GM23338 (cell line): ENCODE measurements around the gene FRZB. TPM values are rescaled to one million over a fixed set of nuclear protein-coding genes. Genes with fewer than 3 reads are reported as not detected.

Source experiments
- ATAC-seq: fragments of 200-7000 bp; cut with Tn5 transposase; 3 replicates; pipeline ENCODE4 v1.9.1; 2020
- DNase-seq: peaks from one replicate; pipeline ENCODE4 v3.0.0-alpha.2; 2015; ENCODE audit warnings: low spot score
- H2AFZ ChIP-seq: fragments of 200-600 bp; sonication (generic); 2 replicates; pipeline ENCODE4 v1.8.0; 2016; ENCODE audit warnings: antibody characterized with exemption, mild to moderate bottlenecking, moderate library complexity
- H3F3A ChIP-seq: fragments of 200-600 bp; sonication (generic); replicated peaks from 2 replicates; pipeline ENCODE4 v1.8.0; 2017; ENCODE audit warnings: antibody characterized with exemption, mixed run types, low read depth
- H3K27ac ChIP-seq: fragments of 200-600 bp; sonication (generic); 2 replicates; pipeline ENCODE4 v1.6.1; 2016; ENCODE audit warnings: low read depth
- H3K27me3 ChIP-seq: fragments of 200-600 bp; sonication (generic); 2 replicates; pipeline ENCODE4 v1.8.0; 2016; ENCODE audit warnings: mild to moderate bottlenecking, mixed run types, moderate library complexity; ENCODE audit not compliant: insufficient read depth
- H3K36me3 ChIP-seq: fragments of 200-600 bp; sonication (generic); 2 replicates; pipeline ENCODE4 v1.8.0; 2016; ENCODE audit warnings: mild to moderate bottlenecking; ENCODE audit not compliant: insufficient read depth
- H3K4me1 ChIP-seq: fragments of 200-600 bp; sonication (generic); 2 replicates; pipeline ENCODE4 v1.8.0; 2016; ENCODE audit warnings: mild to moderate bottlenecking, moderate library complexity; ENCODE audit not compliant: insufficient read depth
- H3K4me2 ChIP-seq: fragments of 200-600 bp; sonication (generic); 2 replicates; pipeline ENCODE4 v1.7.1; 2017; ENCODE audit warnings: mixed run types
- H3K4me3 ChIP-seq: fragments of 200-600 bp; sonication (generic); 2 replicates; pipeline ENCODE4 v1.6.1; 2016; ENCODE audit warnings: mixed run types
- H3K79me2 ChIP-seq: fragments of 200-600 bp; sonication (generic); replicated peaks from 2 replicates; pipeline ENCODE4 v1.8.0; 2017; ENCODE audit warnings: mild to moderate bottlenecking; ENCODE audit not compliant: insufficient read depth
- H3K9me2 ChIP-seq: fragments of 200-600 bp; sonication (generic); 2 replicates; pipeline ENCODE4 v1.8.0; 2017; ENCODE audit not compliant: insufficient read depth
- H4K20me1 ChIP-seq: fragments of 200-600 bp; sonication (generic); replicated peaks from 2 replicates; pipeline ENCODE4 v1.8.0; 2017; ENCODE audit warnings: mild to moderate bottlenecking; ENCODE audit not compliant: insufficient read depth
- H3K27ac Mint-ChIP-seq: 2 replicates; pipeline ENCODE4 v1.8.0; 2020; ENCODE audit warnings: inconsistent platforms, mild to moderate bottlenecking, moderate library complexity, mixed read lengths
- H3K27me3 Mint-ChIP-seq: 3 replicates; pipeline ENCODE4 v1.8.0; 2022; ENCODE audit warnings: low read depth, mild to moderate bottlenecking, moderate library complexity, mixed read lengths, inconsistent platforms; ENCODE audit not compliant: insufficient read depth, poor library complexity
- H3K36me3 Mint-ChIP-seq: 3 replicates; pipeline ENCODE4 v1.8.0; 2021; ENCODE audit warnings: low read depth, mild to moderate bottlenecking, inconsistent platforms, moderate library complexity, mixed read lengths
- H3K4me1 Mint-ChIP-seq: 3 replicates; pipeline ENCODE4 v1.8.0; 2020; ENCODE audit warnings: mild to moderate bottlenecking, inconsistent platforms, mixed read lengths
- H3K4me3 Mint-ChIP-seq: 3 replicates; pipeline ENCODE4 v1.8.0; 2021; ENCODE audit warnings: moderate library complexity, mild to moderate bottlenecking, inconsistent platforms, mixed read lengths
- H3K9me3 Mint-ChIP-seq: 3 replicates; pipeline ENCODE4 v1.8.0; 2020; ENCODE audit warnings: moderate library complexity, mild to moderate bottlenecking, inconsistent platforms, mixed read lengths
- CREB1 ChIP-seq: fragments of 250-450 bp; sonication (Bioruptor Pico); IDR thresholded peaks from 2 replicates; pipeline ENCODE4 v1.5.0; 2020; ENCODE audit warnings: low read depth, mild to moderate bottlenecking, moderate library complexity
- CTCF ChIP-seq, 2 experiments: fragments of 200-600 bp in 1 of 2; sonication (generic) in 1 of 2; conservative IDR thresholded peaks; 2 replicates each; pipeline versions ENCODE4 v1.5.1 to v1.6.1; 2016 to 2017; ENCODE audit warnings: antibody characterized with exemption in 2 of 2, low read depth in 2 of 2, mild to moderate bottlenecking in 2 of 2, moderate library complexity in 1 of 2
- ETS1 ChIP-seq: IDR thresholded peaks from 2 replicates; pipeline ENCODE4 v1.6.1; 2016; ENCODE audit warnings: antibody characterized with exemption
- EZH2 ChIP-seq: fragments of 200-600 bp; sonication (generic); IDR thresholded peaks from one replicate; pipeline ENCODE4 v1.8.0; 2017; ENCODE audit warnings: antibody characterized with exemption, mild to moderate bottlenecking, low read depth; ENCODE audit not compliant: unreplicated experiment
- EZH2phosphoT487 ChIP-seq: fragments of 200-600 bp; sonication (generic); IDR thresholded peaks from one replicate; pipeline ENCODE4 v1.8.1; 2018; ENCODE audit warnings: antibody characterized with exemption; ENCODE audit not compliant: unreplicated experiment
- JUNB ChIP-seq: IDR thresholded peaks from one replicate; pipeline ENCODE4 v1.6.1; 2016; ENCODE audit warnings: antibody characterized with exemption; ENCODE audit not compliant: unreplicated experiment
- NANOG ChIP-seq: IDR thresholded peaks from 2 replicates; pipeline ENCODE4 v1.6.1; 2016; ENCODE audit warnings: antibody characterized with exemption, borderline replicate concordance
- POLR2AphosphoS5 ChIP-seq: IDR thresholded peaks from 2 replicates; pipeline ENCODE4 v1.6.1; 2016; ENCODE audit warnings: antibody characterized with exemption, low read depth
- STAT1 ChIP-seq: IDR thresholded peaks from one replicate; pipeline ENCODE4 v1.6.1; 2016; ENCODE audit warnings: antibody characterized with exemption; ENCODE audit not compliant: unreplicated experiment
- ZNF114 ChIP-seq: fragments of 250-450 bp; sonication (Bioruptor Pico); IDR thresholded peaks from 2 replicates; pipeline ENCODE4 v1.5.0; 2020; ENCODE audit warnings: mild to moderate bottlenecking, moderate library complexity
- ZNF331 ChIP-seq: fragments of 250-450 bp; sonication (Bioruptor Pico); IDR thresholded peaks from 2 replicates; pipeline ENCODE4 v1.5.0; 2020; ENCODE audit warnings: low read depth, mild to moderate bottlenecking, moderate library complexity
- ZNF462 ChIP-seq: fragments of 250-450 bp; sonication (Bioruptor Pico); IDR thresholded peaks from 2 replicates; pipeline ENCODE4 v1.5.0; 2020; ENCODE audit warnings: mild to moderate bottlenecking, moderate library complexity
- polyA plus RNA-seq: library from polyadenylated mRNA; unstranded; fragments of >200 nt; fragmentation: Nextera tagmentation; extraction: Ambion mirVana; gene quantifications from 2 replicates; pipeline ENCODE4 v1.2.1, GENCODE V29; 2016
- total RNA-seq: library from RNA; depleted of rRNA; stranded (reverse); fragments of >200 nt; shearing (Covaris generic); gene quantifications from 2 replicates; pipeline ENCODE4 v1.2.3, GENCODE V29; 2014
- TF ChIP-seq, protein P1 (sequence below): IDR thresholded peaks from one replicate; pipeline ENCODE4 v1.6.1; 2018; ENCODE audit warnings: antibody characterized with exemption; ENCODE audit not compliant: unreplicated experiment

Gene FRZB
- total and polyA plus RNA-seq, 2 experiments from 2014 or later, result 0.52 to 1.2 TPM

DNA sequence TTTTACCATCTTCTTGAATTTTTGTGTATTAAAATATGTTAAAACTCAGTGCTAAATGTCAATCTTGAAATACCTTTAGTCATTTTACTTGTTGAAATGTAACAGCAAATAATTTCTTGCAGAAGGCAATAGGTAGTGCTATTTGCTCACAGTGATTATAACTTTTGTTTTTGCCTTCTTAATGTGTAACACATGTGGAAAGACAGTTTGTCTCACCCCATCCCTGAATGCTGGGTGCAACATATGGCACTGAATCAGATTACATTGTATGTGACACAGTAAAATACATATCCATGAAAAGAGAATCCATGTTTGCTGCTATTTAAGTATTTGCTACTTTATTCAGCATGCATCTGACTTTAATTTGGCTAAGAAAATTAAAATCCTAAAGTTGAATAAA lies 35.3 kb downstream of the FRZB start:
- Histone ChIP-seq H3K4me2 (no peak overlapping the region), H3K27me3 (no peaks in the 10 kb centered on the region), H3K79me2 (no peaks in the 10 kb centered on the region), H3F3A (no peaks in the 10 kb centered on the region), H4K20me1 (no peaks in the 10 kb centered on the region), H3K4me1 (peaks cover 9% of the 10 kb centered on the region), H3K4me3 (no peak overlapping the region), H2AFZ (no peak overlapping the region), H3K9me2 (peaks cover 4% of the 10 kb centered on the region; the same call in 1 of the 2 replicates), H3K36me3 (no peaks in the 10 kb centered on the region), H3K27ac (no peak overlapping the region)
- Mint-ChIP-seq H3K36me3 (no peaks in the 10 kb centered on the region), H3K27ac (no peak overlapping the region), H3K4me3 (no peak overlapping the region), H3K9me3 (no peaks in the 10 kb centered on the region), H3K27me3 (peaks cover 1% of the 10 kb centered on the region), H3K4me1 (peaks cover 13% of the 10 kb centered on the region)
- no peak for DNase-seq
- TF ChIP-seq POLR2AphosphoS5 (no peak), ETS1 (no peak), ZNF462 (CRISPR knock-in tag) (no peak), EZH2phosphoT487 (no peak), EZH2 (no peak), CTCF (conservative IDR thresholded peaks at IDR 0.05; ENCODE audit: low read depth in 2 of 2) (no peak), NANOG (no peak), ZNF114 (CRISPR knock-in tag) (no peak), STAT1 (no peak), CREB1 (CRISPR knock-in tag) (no peak), JUNB (no peak), ZNF331 (no peak)
- TF ChIP-seq, protein P1, sequence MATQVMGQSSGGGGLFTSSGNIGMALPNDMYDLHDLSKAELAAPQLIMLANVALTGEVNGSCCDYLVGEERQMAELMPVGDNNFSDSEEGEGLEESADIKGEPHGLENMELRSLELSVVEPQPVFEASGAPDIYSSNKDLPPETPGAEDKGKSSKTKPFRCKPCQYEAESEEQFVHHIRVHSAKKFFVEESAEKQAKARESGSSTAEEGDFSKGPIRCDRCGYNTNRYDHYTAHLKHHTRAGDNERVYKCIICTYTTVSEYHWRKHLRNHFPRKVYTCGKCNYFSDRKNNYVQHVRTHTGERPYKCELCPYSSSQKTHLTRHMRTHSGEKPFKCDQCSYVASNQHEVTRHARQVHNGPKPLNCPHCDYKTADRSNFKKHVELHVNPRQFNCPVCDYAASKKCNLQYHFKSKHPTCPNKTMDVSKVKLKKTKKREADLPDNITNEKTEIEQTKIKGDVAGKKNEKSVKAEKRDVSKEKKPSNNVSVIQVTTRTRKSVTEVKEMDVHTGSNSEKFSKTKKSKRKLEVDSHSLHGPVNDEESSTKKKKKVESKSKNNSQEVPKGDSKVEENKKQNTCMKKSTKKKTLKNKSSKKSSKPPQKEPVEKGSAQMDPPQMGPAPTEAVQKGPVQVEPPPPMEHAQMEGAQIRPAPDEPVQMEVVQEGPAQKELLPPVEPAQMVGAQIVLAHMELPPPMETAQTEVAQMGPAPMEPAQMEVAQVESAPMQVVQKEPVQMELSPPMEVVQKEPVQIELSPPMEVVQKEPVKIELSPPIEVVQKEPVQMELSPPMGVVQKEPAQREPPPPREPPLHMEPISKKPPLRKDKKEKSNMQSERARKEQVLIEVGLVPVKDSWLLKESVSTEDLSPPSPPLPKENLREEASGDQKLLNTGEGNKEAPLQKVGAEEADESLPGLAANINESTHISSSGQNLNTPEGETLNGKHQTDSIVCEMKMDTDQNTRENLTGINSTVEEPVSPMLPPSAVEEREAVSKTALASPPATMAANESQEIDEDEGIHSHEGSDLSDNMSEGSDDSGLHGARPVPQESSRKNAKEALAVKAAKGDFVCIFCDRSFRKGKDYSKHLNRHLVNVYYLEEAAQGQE, result no peak
- no peak for ATAC-seq
